Mucosa of stomach (tissue), 1 donor: ENCODE measurements around the gene IFI27L1.

ENCODE experiments used
- H3K27me3 ChIP-seq: one replicate; pipeline ENCODE4 v1.7.0; 2013; ENCODE audit warnings: mild to moderate bottlenecking, low read length; ENCODE audit not compliant: control insufficient read depth, insufficient read depth
- H3K36me3 ChIP-seq: one replicate; pipeline ENCODE4 v1.7.0; 2013; ENCODE audit warnings: low read length; ENCODE audit not compliant: control insufficient read depth, insufficient read depth
- H3K4me1 ChIP-seq: one replicate; pipeline ENCODE4 v1.7.0; 2013; ENCODE audit warnings: mild to moderate bottlenecking, low read length; ENCODE audit not compliant: control insufficient read depth, insufficient read depth
- H3K4me3 ChIP-seq: one replicate; pipeline ENCODE4 v1.7.0; 2013; ENCODE audit warnings: low read length
- H3K9ac ChIP-seq: one replicate; pipeline ENCODE4 v1.7.0; 2013; ENCODE audit warnings: mild to moderate bottlenecking, low read length, moderate library complexity
- H3K9me3 ChIP-seq: one replicate; pipeline ENCODE4 v1.7.0; 2013; ENCODE audit warnings: mild to moderate bottlenecking, low read length, moderate library complexity; ENCODE audit not compliant: control insufficient read depth
- donor health status: Pancreatic carcinoma.

IFI27L1 gene

DNA sequence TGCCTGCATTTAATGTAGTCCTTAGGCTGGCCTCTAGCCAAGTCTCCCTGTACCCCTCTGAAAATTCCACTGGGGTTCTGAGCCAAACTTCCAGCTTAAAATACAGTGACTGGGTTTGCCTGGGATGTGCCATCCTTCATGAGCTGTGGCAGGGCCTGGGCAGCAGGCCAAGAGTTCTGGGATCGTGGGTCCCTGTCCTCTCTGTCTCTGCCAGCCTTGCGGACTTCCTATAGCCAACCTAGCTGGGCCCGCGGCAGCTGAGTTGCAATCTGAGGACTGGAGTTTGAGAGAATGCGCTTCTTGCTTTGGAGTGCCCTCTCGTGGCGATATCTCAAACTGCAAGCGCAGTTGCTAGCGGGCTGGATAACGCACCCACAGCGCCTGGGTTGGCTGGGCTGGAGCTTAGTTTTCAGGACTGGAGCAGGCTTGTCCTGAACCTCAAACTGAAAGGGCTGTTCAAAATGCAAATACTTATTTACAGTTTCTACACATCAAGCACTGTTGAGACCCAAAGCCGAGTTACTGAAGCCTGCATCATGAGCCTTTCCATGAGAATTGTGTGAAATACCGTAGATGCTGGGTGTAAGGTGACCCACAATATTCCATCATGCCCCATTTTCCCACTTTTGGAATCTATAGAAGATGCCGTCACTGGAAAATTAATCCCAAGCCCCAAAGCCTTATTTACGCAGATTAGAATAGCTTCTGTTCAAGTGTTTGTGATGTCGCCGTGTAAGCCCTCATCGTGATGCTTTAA lies 55.6 kb downstream of the IFI27L1 start:
- no peak overlapping the region for H3K9ac ChIP-seq

DNA sequence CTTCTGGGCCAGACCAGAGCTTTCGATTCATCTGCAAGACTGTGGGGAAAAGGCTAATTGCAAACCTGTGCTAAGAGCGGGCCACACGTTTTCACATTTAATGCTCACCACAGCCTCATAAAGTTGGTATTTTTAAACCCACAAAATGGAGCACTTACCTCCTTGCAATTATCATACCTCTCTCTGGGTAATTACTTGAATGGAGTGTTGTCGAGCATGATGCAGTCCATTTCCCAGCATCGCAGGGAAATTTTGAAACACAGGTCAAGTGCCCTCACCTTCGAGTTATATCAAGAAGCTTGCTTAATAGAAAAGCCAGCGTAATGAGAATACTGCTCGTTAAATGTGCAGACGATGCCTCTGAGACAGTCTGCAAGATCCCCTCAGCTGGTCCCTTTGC lies 57.1 kb downstream of the IFI27L1 start:
- H3K4me1 ChIP-seq: no peaks in the 10 kb centered on the region
- no peaks in the 10 kb centered on the region for H3K9me3 ChIP-seq
- H3K27me3 ChIP-seq: no peaks in the 10 kb centered on the region
- H3K4me3 ChIP-seq: no peak overlapping the region
- H3K36me3 ChIP-seq: no peaks in the 10 kb centered on the region
- no peak overlapping the region for H3K9ac ChIP-seq

More for the DNA sequence above, 55.6 kb downstream of the IFI27L1 start:
- Histone ChIP-seq H3K4me1 (no peaks in the 10 kb centered on the region), H3K36me3 (no peaks in the 10 kb centered on the region), H3K9me3 (no peaks in the 10 kb centered on the region), H3K27me3 (no peaks in the 10 kb centered on the region), H3K4me3 (no peak overlapping the region)

DNA sequence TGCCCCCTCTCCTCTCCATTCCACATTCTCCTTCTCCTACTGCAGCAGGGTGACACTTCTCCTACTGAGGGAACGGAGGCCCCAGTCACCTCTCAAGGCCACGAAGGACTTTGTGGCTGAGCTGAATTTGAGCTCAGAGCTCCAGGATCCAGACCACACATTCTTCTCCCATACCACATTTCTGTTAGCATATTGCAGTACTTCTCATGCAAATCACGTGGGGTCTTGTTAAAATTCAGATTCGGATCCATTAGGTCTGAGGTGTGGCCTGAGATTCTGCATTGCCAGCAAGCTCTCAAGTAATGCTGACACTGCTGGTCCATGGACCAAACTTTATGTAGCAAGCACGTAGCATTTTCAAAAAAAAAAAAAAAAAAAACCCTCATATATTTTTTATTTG lies 57.9 kb downstream of the IFI27L1 start:
- Histone ChIP-seq H3K9me3 (no peaks in the 10 kb centered on the region), H3K27me3 (no peaks in the 10 kb centered on the region), H3K9ac (no peak overlapping the region), H3K4me1 (no peaks in the 10 kb centered on the region), H3K4me3 (no peak overlapping the region), H3K36me3 (no peaks in the 10 kb centered on the region)

DNA sequence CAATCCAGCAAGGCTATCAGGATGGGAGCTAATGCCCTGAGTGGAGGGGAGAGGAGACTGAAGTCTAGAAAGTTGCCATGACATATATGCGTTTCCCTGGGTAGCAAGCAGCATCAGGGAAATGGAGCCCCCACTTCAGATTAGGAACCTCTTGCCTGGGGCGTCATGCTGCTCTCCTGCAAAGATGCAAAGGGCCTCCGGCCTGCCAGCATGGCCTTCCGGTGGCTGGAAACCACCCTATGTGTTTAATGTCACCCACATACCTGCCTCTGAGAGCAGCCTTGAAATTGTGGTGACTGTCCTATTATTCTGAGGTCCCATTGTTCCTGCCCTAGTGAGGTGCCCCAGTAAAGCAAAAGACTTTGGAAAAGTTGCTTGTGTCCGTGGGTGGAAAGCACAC lies 58.3 kb downstream of the IFI27L1 start:
- Histone ChIP-seq H3K4me3 (no peak overlapping the region), H3K4me1 (no peaks in the 10 kb centered on the region), H3K9me3 (no peaks in the 10 kb centered on the region), H3K9ac (no peak overlapping the region), H3K36me3 (no peaks in the 10 kb centered on the region), H3K27me3 (no peaks in the 10 kb centered on the region)

DNA sequence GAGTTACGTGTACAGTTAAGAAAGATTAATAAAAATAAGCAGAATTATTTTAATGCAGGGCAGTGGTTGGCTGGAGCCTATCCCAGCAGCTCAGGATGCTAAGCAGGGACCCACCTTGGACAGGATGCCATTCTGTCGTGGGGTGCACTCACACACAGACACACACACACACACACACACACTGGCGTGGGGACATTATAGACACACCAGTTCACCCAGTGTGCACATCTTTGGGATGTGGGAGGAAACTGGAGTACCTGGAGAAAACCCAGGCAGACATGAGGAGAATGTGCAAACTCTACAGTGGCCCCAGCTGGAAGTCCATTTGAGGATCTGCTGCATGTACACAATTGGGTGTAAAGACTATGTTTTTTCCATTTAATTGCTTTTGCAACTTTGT lies 61.1 kb downstream of the IFI27L1 start:
- H3K4me3 ChIP-seq: no peak overlapping the region
- no peaks in the 10 kb centered on the region for H3K27me3 ChIP-seq
- H3K4me1 ChIP-seq: no peaks in the 10 kb centered on the region
- no peak overlapping the region for H3K9ac ChIP-seq
- no peaks in the 10 kb centered on the region for H3K36me3 ChIP-seq
- H3K9me3 ChIP-seq: no peaks in the 10 kb centered on the region

DNA sequence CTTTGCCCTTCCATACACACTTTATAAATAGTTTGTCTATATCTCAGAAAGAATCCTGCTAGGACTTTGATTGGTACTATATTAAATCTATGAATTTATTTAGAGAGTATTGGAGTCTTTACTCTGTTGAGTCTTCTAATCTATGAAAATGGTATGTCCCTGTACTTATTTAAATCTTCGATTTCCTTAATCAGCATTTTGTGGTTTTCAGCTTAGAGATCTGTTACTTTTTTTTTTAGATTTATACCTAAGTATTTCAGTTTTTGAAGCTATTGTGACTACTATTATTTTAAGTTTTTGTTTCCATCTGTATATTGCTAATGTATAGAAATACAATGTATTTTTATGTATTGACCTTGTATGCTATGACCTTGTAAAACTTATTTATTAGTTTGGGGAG lies 61.7 kb downstream of the IFI27L1 start:
- H3K4me1 ChIP-seq: no peaks in the 10 kb centered on the region
- no peaks in the 10 kb centered on the region for H3K27me3 ChIP-seq

DNA sequence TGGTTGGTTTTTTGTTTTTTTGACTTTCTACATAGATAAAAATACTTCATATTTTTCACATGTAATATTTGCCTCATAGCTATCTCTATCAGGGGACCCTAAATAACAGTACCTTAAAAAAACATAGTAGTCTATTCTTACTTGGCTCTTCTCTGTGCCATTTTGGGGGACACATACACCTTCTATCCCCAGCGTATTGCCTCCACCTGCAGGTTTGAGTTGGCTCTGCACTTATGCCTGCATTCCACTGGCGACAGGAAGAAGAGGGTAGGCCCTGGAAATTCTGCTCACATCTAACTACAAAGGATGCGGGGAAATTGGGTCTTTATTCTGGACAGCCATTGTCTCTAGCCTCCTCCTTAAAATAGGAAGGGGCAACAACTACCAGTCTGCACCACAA lies 62.1 kb downstream of the IFI27L1 start:
- H3K9me3 ChIP-seq: no peaks in the 10 kb centered on the region
- no peak overlapping the region for H3K4me3 ChIP-seq
- H3K4me1 ChIP-seq: no peaks in the 10 kb centered on the region
- no peaks in the 10 kb centered on the region for H3K27me3 ChIP-seq
- no peaks in the 10 kb centered on the region for H3K36me3 ChIP-seq
- no peak overlapping the region for H3K9ac ChIP-seq

More for the DNA sequence above, 61.7 kb downstream of the IFI27L1 start:
- Histone ChIP-seq H3K9me3 (no peaks in the 10 kb centered on the region), H3K9ac (no peak overlapping the region), H3K4me3 (no peak overlapping the region), H3K36me3 (no peaks in the 10 kb centered on the region)

DNA sequence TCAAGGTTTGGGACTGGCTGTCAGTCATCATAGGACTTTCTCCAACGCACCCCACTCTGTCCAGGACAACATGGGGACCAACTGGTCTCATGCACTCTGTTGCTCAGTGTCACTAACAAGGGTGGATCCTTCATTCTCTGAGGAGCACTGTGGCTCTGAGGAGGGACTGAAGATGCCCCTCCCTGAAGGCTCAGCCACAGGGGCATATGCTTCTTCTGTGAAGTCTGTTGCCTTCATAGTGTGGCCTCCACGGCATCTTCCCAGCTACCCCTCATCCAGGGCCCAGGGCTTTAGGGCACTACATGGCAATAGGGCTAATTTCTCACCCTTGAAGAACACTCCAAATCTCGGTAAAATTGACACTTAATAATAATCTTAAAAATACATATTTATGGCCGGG lies 62.6 kb downstream of the IFI27L1 start:
- no peaks in the 10 kb centered on the region for H3K4me1 ChIP-seq
- H3K9me3 ChIP-seq: no peaks in the 10 kb centered on the region
- H3K27me3 ChIP-seq: no peaks in the 10 kb centered on the region
- H3K36me3 ChIP-seq: no peaks in the 10 kb centered on the region
- H3K4me3 ChIP-seq: no peak overlapping the region
- no peak overlapping the region for H3K9ac ChIP-seq

DNA sequence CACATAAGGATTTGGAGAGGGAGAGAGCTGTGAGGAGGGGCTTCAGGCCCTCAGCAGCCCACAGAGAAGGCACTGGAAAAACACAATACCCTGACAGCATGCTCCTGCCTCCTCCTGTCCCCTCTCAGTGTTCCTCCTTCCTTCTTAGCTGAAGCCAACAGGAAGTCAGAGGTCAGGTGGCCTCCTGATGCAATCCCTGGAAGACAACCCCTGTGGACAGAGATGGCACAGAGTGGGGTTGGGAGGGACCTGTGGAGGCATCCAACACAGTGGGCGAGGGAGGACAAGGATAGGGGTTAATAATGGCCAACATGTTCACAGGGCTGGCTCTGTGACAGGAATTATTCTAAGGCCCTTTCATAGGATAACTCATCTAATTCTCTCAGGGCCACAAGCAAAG lies 63.7 kb downstream of the IFI27L1 start:
- Histone ChIP-seq H3K27me3 (no peaks in the 10 kb centered on the region), H3K4me3 (no peak overlapping the region), H3K9me3 (no peaks in the 10 kb centered on the region), H3K4me1 (no peaks in the 10 kb centered on the region), H3K36me3 (no peaks in the 10 kb centered on the region), H3K9ac (no peak overlapping the region)

DNA sequence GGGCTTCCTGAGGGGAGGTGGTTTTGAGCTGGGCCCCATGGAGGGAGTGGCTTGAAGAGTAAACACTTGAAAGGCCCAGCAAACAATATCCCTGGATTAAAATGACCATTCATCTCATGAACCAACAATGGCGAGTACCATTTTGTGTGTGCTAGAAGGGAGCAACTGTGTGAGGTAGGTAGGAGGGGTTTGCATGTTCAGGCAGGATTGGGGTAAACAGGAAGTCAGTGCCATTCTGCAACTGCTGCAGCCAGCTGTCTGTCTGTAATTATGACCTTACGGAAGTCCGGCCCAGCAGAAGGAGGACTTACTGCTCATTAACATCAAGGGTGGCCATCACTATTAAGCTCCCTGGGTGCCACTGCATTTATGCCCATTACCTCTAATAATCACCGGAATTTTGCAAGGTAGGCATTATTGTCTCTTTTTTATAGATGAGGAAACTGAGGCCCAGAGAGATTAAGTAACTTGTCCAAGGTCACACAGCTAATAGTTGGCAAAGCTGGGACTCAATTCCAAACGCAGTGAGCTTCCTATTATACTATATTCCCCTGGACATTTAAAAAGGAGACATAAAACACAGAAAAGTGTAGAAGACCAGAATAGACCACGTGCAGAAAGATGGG lies 64.9 kb downstream of the IFI27L1 start:
- Histone ChIP-seq H3K4me3 (no peak overlapping the region), H3K36me3 (no peaks in the 10 kb centered on the region), H3K27me3 (no peaks in the 10 kb centered on the region), H3K9ac (no peak overlapping the region), H3K9me3 (no peaks in the 10 kb centered on the region), H3K4me1 (no peaks in the 10 kb centered on the region)
